Activated naive CD4-positive, alpha-beta T cell treated with anti-CD3 and anti-CD28 coated beads for 36 hours (primary cell): ENCODE data around the gene LPIN3. TPM values are rescaled to one million over a fixed set of nuclear protein-coding genes. Genes with fewer than 3 reads are reported as not detected.

Experiments used
- CTCF ChIA-PET: fragments of 350-600 bp; sonication (Branson Sonifier 250); formaldehyde crosslinking; loops from one replicate; lab custom pipeline; 2021; ENCODE audit warnings: antibody characterized with exemption; lab: Charles Lee
- DNase-seq: peaks from one replicate; pipeline ENCODE4 v3.0.0-alpha.2; 2020
- H3K27ac Mint-ChIP-seq: one replicate; pipeline ENCODE4 v1.8.0; 2021; ENCODE audit warnings: mild to moderate bottlenecking, mixed read lengths
- H3K27me3 Mint-ChIP-seq: one replicate; pipeline ENCODE4 v1.8.0; 2021; ENCODE audit warnings: low read depth, mixed read lengths
- H3K36me3 Mint-ChIP-seq: one replicate; pipeline ENCODE4 v1.8.0; 2021; ENCODE audit warnings: low read depth, mixed read lengths
- H3K4me1 Mint-ChIP-seq: one replicate; pipeline ENCODE4 v1.8.0; 2021; ENCODE audit warnings: low read depth, mixed read lengths
- H3K4me3 Mint-ChIP-seq: one replicate; pipeline ENCODE4 v1.8.0; 2021; ENCODE audit warnings: mild to moderate bottlenecking, moderate library complexity, mixed read lengths
- H3K9me3 Mint-ChIP-seq: one replicate; pipeline ENCODE4 v1.8.0; 2021; ENCODE audit warnings: mixed read lengths
- intact Hi-C: fragments of 100-400 bp; cut with micrococcal nuclease; formaldehyde crosslinking; loops from one replicate; pipeline ENCODE4 v1.15.1; 2023
- total RNA-seq, 2 experiments: library from RNA; stranded (reverse); gene quantifications; one replicate each; pipeline ENCODE4 v1.2.3, GENCODE V29; 2021

Gene LPIN3
- 1 to 10 TPM in 1 of 2 experiments, under 1 TPM in 1; 0.84 to 1.0 TPM for total RNA-seq

- intact Hi-C loops = loop anchor here (1.0 to 10.0 kb wide), 10 partner anchors 11 to 372 kb away; partner anchors contain the start of genes CHD6 and ZHX3
- peak within 1 kb of the TSS; percentile 73 for H3K4me3 Mint-ChIP-seq
- DNase-seq = peak; percentile 72
- no peaks in the 10 kb centered on the region for H3K36me3 Mint-ChIP-seq
- peaks cover 11% of the 10 kb centered on the region for H3K4me1 Mint-ChIP-seq
- H3K9me3 Mint-ChIP-seq = no peaks in the 10 kb centered on the region
- peaks cover 2% of the 10 kb centered on the region for H3K27me3 Mint-ChIP-seq
- CTCF ChIA-PET = interaction anchor here (0.8 to 5.1 kb wide), 15 partner anchors 8 to 377 kb away, joined by 3 to 55 read pairs (median 4); no protein-coding TSS in a partner anchor
- no peak within 1 kb of the TSS for H3K27ac Mint-ChIP-seq
Measured at GRCh38 chr20:41340327-41341055, at the start of gene LPIN3. LPIN3 (plus strand) TSS chr20:41340821; CDS start chr20:41345804, 4,983 bp downstream.

- Mint-ChIP-seq H3K4me3 (no peak overlapping the region), H3K9me3 (no peaks in the 10 kb centered on the region), H3K27ac (no peak overlapping the region), H3K27me3 (no peaks in the 10 kb centered on the region), H3K36me3 (no peaks in the 10 kb centered on the region), H3K4me1 (peaks cover 4% of the 10 kb centered on the region)
- CTCF ChIA-PET = no interaction called here
- no peak for DNase-seq
- intact Hi-C loops = no loop called here
Measured at GRCh38 chr20:41293269-41294037, 47.2 kb upstream of the LPIN3 start.

DNA sequence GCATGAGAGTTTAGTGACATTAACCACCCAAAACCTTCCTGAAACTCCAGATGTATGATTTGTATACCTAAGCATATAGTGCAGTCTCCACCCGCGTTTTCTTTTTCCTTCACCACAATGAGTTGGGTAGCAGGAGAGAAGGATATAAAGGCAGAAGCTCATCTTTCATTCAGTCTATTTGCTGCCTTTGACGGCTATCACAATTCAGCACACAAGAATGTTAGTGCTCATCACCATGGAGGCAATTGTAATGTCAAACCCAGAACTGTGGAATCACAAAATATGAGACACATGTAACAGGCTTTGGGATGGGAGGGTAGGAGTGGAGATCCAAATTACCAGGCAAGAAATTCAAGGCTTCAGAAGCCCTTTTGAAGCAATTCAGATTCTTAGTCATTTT, 40.7 kb upstream of the LPIN3 start:
- no peaks in the 10 kb centered on the region for H3K36me3 Mint-ChIP-seq
- no peak overlapping the region for H3K27ac Mint-ChIP-seq
- no peak overlapping the region for H3K4me3 Mint-ChIP-seq
- H3K9me3 Mint-ChIP-seq = no peaks in the 10 kb centered on the region
- no peak for DNase-seq
- peaks cover 4% of the 10 kb centered on the region for H3K4me1 Mint-ChIP-seq
- intact Hi-C loops = no loop called here
- H3K27me3 Mint-ChIP-seq = no peaks in the 10 kb centered on the region
- CTCF ChIA-PET = no interaction called here

GRCh38 chr20:41300383-41300782, 40.2 kb upstream of the LPIN3 start:
- no peaks in the 10 kb centered on the region for H3K27me3 Mint-ChIP-seq
- no peak overlapping the region for H3K4me3 Mint-ChIP-seq
- CTCF ChIA-PET = no interaction called here
- intact Hi-C loops = no loop called here
- peaks cover 4% of the 10 kb centered on the region for H3K4me1 Mint-ChIP-seq
- no peak for DNase-seq
- no peaks in the 10 kb centered on the region for H3K9me3 Mint-ChIP-seq
- no peak overlapping the region for H3K27ac Mint-ChIP-seq
- H3K36me3 Mint-ChIP-seq = no peaks in the 10 kb centered on the region

DNA sequence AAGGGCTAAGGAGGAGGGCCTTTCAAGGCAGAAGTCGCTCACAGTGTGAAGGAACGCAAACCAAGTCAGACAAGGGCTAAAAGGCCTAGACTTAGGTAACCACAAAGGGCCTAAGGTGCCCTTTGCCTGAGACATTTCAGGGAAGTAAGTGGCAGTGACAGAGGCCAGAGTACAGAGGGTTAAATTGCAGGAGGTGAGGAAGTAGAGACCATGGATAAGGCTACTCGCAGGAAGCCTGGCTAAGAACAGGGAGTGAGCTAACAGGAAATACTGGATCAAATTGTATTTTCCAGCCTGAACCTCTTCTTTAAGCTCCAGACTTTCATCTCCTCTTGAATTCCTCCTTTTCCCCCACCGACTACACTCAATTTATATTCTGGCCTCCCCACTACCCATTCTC, 39.7 kb upstream of the LPIN3 start:
- CTCF ChIA-PET = no interaction called here
- H3K27me3 Mint-ChIP-seq = no peaks in the 10 kb centered on the region
- H3K36me3 Mint-ChIP-seq = no peaks in the 10 kb centered on the region
- intact Hi-C loops = no loop called here
- H3K4me1 Mint-ChIP-seq = peaks cover 4% of the 10 kb centered on the region
- DNase-seq = no peak
- no peaks in the 10 kb centered on the region for H3K9me3 Mint-ChIP-seq
- no peak overlapping the region for H3K4me3 Mint-ChIP-seq
- no peak overlapping the region for H3K27ac Mint-ChIP-seq

DNA sequence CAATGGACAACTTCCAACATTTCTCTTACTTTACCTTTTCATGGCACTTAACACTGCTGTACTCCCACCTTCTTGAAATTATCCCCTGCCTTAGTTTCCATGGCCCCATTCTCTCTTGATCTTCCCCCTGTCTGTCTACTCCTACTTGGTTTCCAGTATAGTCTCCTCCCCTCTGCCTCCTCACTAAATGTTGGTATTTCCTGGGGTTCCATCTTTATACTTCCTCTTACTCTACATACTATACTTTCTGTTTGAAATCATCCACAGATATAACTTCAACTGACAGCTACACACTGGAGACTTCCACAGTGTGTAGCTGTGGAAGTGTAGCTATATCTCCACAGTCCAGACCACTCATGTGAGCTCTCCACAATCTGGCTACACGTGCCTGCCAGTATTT, 36.6 kb upstream of the LPIN3 start:
- H3K27ac Mint-ChIP-seq = no peak overlapping the region
- CTCF ChIA-PET = interaction anchor here (0.6 kb wide), 1 partner anchor 75 kb away, joined by 3 read pairs; no protein-coding TSS in a partner anchor
- DNase-seq = no peak
- H3K4me1 Mint-ChIP-seq = peaks cover 2% of the 10 kb centered on the region
- H3K36me3 Mint-ChIP-seq = no peaks in the 10 kb centered on the region
- no peaks in the 10 kb centered on the region for H3K9me3 Mint-ChIP-seq
- H3K27me3 Mint-ChIP-seq = no peaks in the 10 kb centered on the region
- H3K4me3 Mint-ChIP-seq = no peak overlapping the region
- intact Hi-C loops = no loop called here

DNA sequence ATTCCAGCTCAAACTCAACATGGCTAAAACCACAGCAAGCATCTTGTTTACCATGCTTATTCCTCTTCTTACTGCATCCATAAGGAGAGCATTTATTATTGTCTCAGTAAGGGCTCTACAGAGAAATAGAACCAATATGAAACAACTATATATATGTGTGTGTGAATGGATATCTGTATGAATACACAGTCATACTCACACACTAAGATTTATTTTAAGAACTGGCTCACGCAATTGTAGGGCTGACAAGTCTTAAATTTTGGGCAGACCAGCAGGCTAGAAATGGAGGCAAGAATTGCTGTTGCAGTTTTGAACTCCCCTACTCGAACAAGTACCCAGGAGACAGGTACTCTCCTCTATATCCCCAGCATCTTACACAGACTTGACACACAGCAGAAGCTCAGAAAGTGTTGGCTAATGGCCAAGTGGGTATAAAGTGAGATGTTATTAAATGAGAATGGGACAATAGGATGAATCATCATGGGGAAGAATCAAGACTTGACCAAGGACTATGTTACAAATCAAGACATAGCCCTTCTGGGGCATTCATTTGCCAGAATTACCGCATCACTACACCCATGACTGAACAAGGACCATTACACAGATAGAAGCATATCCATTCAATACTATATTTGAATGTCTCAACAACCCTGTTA, 36.1 kb upstream of the LPIN3 start:
- DNase-seq = no peak
- Mint-ChIP-seq H3K9me3 (no peaks in the 10 kb centered on the region), H3K36me3 (no peaks in the 10 kb centered on the region), H3K4me3 (no peak overlapping the region), H3K27me3 (no peaks in the 10 kb centered on the region), H3K27ac (no peak overlapping the region), H3K4me1 (peaks cover 2% of the 10 kb centered on the region)
- intact Hi-C loops = no loop called here
- CTCF ChIA-PET = interaction anchor here (0.6 kb wide), 1 partner anchor 75 kb away, joined by 3 read pairs; no protein-coding TSS in a partner anchor

- CTCF ChIA-PET = no interaction called here
- H3K4me3 Mint-ChIP-seq = no peak overlapping the region
- no peak for DNase-seq
- no peaks in the 10 kb centered on the region for H3K9me3 Mint-ChIP-seq
- H3K36me3 Mint-ChIP-seq = no peaks in the 10 kb centered on the region
- peaks cover 2% of the 10 kb centered on the region for H3K4me1 Mint-ChIP-seq
- intact Hi-C loops = no loop called here
- H3K27ac Mint-ChIP-seq = no peak overlapping the region
- H3K27me3 Mint-ChIP-seq = no peaks in the 10 kb centered on the region
Measured at GRCh38 chr20:41306061-41306727, 34.4 kb upstream of the LPIN3 start.

GRCh38 chr20:41307021-41307420, 33.6 kb upstream of the LPIN3 start:
- H3K36me3 Mint-ChIP-seq = no peaks in the 10 kb centered on the region
- H3K9me3 Mint-ChIP-seq = no peaks in the 10 kb centered on the region
- intact Hi-C loops = no loop called here
- no peaks in the 10 kb centered on the region for H3K27me3 Mint-ChIP-seq
- no peak overlapping the region for H3K27ac Mint-ChIP-seq
- peaks cover 2% of the 10 kb centered on the region for H3K4me1 Mint-ChIP-seq
- CTCF ChIA-PET = no interaction called here
- no peak for DNase-seq
- no peak overlapping the region for H3K4me3 Mint-ChIP-seq

DNA sequence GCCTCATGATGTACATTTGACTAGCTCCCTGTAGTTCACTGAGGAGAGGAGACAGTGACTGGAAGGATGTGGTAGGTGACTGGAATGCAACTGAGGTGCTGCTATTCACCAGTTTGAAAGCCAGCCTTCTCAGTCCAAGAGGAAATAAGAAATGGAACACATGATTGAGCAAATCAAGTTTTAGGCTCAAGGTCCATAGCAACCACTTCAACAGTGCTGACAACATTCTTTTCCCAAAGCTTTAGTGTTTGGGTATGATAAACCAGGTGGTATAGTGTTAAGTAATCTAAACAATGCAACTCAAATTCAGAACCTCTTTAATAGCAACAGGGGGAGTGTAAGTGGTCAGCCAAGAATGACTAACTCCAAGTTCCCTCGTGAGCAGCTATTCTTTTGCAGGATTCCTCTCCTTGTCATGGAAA, 32.3 kb upstream of the LPIN3 start:
- no peak overlapping the region for H3K4me3 Mint-ChIP-seq
- DNase-seq = no peak
- H3K9me3 Mint-ChIP-seq = no peaks in the 10 kb centered on the region
- peaks cover 2% of the 10 kb centered on the region for H3K4me1 Mint-ChIP-seq
- CTCF ChIA-PET = interaction anchor here (1.3 kb wide), 1 partner anchor 317 kb away, joined by 6 read pairs; no protein-coding TSS in a partner anchor
- intact Hi-C loops = no loop called here
- no peaks in the 10 kb centered on the region for H3K27me3 Mint-ChIP-seq
- no peaks in the 10 kb centered on the region for H3K36me3 Mint-ChIP-seq
- H3K27ac Mint-ChIP-seq = no peak overlapping the region

GRCh38 chr20:41308726-41309413, 31.8 kb upstream of the LPIN3 start:
- Mint-ChIP-seq H3K27ac (no peak overlapping the region), H3K4me3 (no peak overlapping the region), H3K27me3 (no peaks in the 10 kb centered on the region), H3K4me1 (peaks cover 3% of the 10 kb centered on the region), H3K36me3 (no peaks in the 10 kb centered on the region), H3K9me3 (no peaks in the 10 kb centered on the region)
- intact Hi-C loops = no loop called here
- DNase-seq = no peak
- CTCF ChIA-PET = interaction anchor here (1.3 kb wide), 1 partner anchor 318 kb away, joined by 6 read pairs; no protein-coding TSS in a partner anchor
